Measurements from ENCODE around the gene ARHGAP35.

The ARHGAP35 gene

DNA sequence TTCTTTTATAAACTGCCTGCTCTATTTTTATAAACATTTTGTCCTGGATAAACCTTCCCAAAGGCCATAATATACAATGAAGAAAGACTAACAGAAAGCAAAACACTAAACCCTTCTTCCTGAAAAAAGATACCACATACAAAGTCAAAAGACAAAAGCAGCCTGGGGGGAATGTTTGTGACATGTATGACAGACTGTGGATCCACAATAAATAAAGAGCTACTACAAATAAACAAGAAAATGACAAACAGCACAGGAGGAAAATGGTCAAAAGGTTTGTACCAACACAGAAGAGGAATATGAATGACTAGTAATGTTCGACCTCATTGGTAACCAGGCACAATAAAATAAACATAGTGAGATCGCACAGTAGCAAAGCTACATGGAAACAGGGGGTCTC lies 29.9 kb upstream of the ARHGAP35 start:
- Histone ChIP-seq H3K9me3 (ENCODE audit: low read length) (no peaks in the 10 kb centered on the region), H3K4me1 (ENCODE audit: insufficient read depth, low read length) (no peaks in the 10 kb centered on the region), H3K36me3 (ENCODE audit: insufficient read depth, low read length) (no peaks in the 10 kb centered on the region)

GRCh38 chr19:46834121-46834520 lies 26.7 kb upstream of the ARHGAP35 start:
- Histone ChIP-seq H3K27me3 (ENCODE audit: insufficient read depth, low read length) (no peaks in the 10 kb centered on the region), H3K9me3 (ENCODE audit: low read length) (no peaks in the 10 kb centered on the region), H3K4me1 (ENCODE audit: insufficient read depth, low read length) (peaks cover 4% of the 10 kb centered on the region), H3K4me3 (ENCODE audit: low read length) (no peak overlapping the region), H2AFZ (ENCODE audit: low read depth, low read length) (no peak overlapping the region), H3K36me3 (ENCODE audit: insufficient read depth, low read length) (peaks cover 9% of the 10 kb centered on the region)

More for the DNA sequence above, 29.9 kb upstream of the ARHGAP35 start:
- no peak overlapping the region for H3K4me3 ChIP-seq (ENCODE audit: low read length)
- H2AFZ ChIP-seq (ENCODE audit: low read depth, low read length) = no peak overlapping the region
- H3K27me3 ChIP-seq (ENCODE audit: insufficient read depth, low read length) = no peaks in the 10 kb centered on the region

GRCh38 chr19:46834984-46835383 lies 25.8 kb upstream of the ARHGAP35 start:
- Histone ChIP-seq H3K9me3 (ENCODE audit: low read length) (no peaks in the 10 kb centered on the region), H3K36me3 (ENCODE audit: insufficient read depth, low read length) (peaks cover 17% of the 10 kb centered on the region), H3K27me3 (ENCODE audit: insufficient read depth, low read length) (no peaks in the 10 kb centered on the region), H3K4me3 (ENCODE audit: low read length) (no peak overlapping the region), H2AFZ (ENCODE audit: low read depth, low read length) (no peak overlapping the region), H3K4me1 (ENCODE audit: insufficient read depth, low read length) (peaks cover 4% of the 10 kb centered on the region)

DNA sequence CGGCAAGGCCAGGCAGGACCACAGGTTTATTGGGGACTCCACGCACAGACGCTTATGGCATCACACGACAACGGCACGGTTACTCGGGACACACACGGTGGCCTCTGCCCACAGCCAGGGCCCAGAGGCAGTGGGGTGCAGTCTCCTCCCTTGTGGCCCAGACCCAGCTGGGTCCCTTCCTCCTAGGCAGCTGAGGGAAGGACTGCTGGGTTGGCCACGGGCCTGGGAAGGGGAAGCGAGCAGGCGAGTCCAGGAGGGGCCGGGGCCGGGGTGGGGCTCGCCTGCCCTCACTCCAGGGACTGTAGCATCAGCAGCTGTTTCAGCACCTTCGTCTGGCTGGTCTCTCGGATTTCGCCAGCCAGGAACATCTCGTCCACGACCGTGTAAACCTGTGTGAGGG lies 22.6 kb upstream of the ARHGAP35 start:
- Histone ChIP-seq H3K9me3 (ENCODE audit: low read length) (no peaks in the 10 kb centered on the region), H3K4me1 (ENCODE audit: insufficient read depth, low read length) (peaks cover 4% of the 10 kb centered on the region), H3K27me3 (ENCODE audit: insufficient read depth, low read length) (no peaks in the 10 kb centered on the region), H2AFZ (ENCODE audit: low read depth, low read length) (no peak overlapping the region), H3K36me3 (ENCODE audit: insufficient read depth, low read length) (peaks cover 30% of the 10 kb centered on the region), H3K4me3 (ENCODE audit: low read length) (no peak overlapping the region)

DNA sequence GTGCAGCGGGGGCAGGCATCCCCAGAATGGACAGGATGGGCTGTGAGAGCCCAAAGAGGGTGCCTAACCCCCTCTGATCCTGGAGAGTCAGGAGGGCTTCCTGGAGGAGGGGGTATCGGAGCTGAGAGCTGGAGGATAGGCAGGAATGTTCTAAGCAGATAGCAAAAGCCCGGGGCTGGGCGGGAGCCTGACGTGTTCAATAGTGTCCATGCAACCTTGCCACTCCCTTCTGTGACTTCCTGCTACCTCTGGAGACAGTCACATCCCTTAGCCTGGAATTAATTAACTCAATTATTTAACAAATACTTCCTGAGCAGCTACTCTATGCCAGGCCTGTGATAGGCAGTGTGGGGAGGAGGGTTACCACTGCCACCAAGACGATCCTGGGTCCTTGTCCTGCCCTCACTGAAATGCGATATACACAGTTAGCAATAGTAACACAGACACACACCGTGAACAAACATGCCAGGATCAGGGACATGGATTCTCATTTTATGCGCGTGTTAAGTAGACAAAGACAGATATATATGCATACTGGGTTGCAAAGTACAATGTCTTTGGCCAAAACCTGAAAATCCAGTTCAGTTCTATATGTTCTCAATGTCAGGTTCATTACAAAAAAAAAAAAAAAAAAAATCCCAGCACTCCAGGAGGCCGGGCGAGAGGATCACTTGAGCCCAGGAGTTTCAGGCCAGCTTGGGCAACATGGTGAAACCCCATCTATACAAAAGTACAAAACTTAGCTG lies 20.9 kb upstream of the ARHGAP35 start:
- Histone ChIP-seq H3K4me3 (ENCODE audit: low read length) (no peak overlapping the region), H2AFZ (ENCODE audit: low read depth, low read length) (no peak overlapping the region), H3K27me3 (ENCODE audit: insufficient read depth, low read length) (no peaks in the 10 kb centered on the region), H3K9me3 (ENCODE audit: low read length) (no peaks in the 10 kb centered on the region), H3K4me1 (ENCODE audit: insufficient read depth, low read length) (peaks cover 4% of the 10 kb centered on the region), H3K36me3 (ENCODE audit: insufficient read depth, low read length) (peaks cover 44% of the 10 kb centered on the region)

- no peaks in the 10 kb centered on the region for H3K27me3 ChIP-seq (ENCODE audit: insufficient read depth, low read length)
- H3K4me1 ChIP-seq (ENCODE audit: insufficient read depth, low read length) = peaks cover 4% of the 10 kb centered on the region
- H3K9me3 ChIP-seq (ENCODE audit: low read length) = no peaks in the 10 kb centered on the region
- no peak overlapping the region for H3K4me3 ChIP-seq (ENCODE audit: low read length)
- H3K36me3 ChIP-seq (ENCODE audit: insufficient read depth, low read length) = peaks cover 44% of the 10 kb centered on the region
- no peak overlapping the region for H2AFZ ChIP-seq (ENCODE audit: low read depth, low read length)
Observed at GRCh38 chr19:46840498-46840942, 20.3 kb upstream of the ARHGAP35 start.

DNA sequence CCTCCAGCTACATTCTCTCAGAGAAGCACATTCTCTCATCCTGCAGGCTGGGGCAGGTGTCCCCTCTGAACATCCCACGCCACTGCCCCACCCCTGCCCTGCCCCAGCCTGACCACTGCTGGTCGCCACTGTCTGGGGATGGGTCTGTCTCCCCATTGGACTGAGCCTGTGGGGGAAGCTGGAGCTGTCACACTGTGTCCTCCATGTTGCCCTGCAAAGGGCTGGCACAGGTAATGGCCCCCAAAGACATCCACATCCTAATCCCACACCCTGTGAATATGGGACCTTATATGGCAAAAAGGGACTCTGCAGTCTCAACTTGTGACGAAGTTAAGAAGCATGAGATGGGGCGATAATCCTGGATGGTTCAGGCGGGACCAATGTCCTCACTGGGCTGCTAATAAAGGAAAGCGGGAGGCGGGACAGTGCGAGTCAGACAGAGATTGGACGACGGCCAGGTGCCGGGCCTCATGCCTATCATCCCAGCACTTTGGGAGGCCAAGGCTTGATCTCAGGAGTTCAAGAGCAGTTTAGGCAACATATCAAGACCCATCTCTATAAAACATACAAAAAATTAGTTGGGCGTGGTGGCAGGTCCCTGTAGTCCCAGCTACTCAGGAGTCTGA lies 19.2 kb upstream of the ARHGAP35 start:
- peaks cover 49% of the 10 kb centered on the region for H3K36me3 ChIP-seq (ENCODE audit: insufficient read depth, low read length)

GRCh38 chr19:46842791-46843190 lies 18.0 kb upstream of the ARHGAP35 start:
- Histone ChIP-seq H3K4me1 (ENCODE audit: insufficient read depth, low read length) (no peaks in the 10 kb centered on the region), H3K4me3 (ENCODE audit: low read length) (no peak overlapping the region), H3K36me3 (ENCODE audit: insufficient read depth, low read length) (peaks cover 51% of the 10 kb centered on the region), H2AFZ (ENCODE audit: low read depth, low read length) (no peak overlapping the region), H3K27me3 (ENCODE audit: insufficient read depth, low read length) (no peaks in the 10 kb centered on the region), H3K9me3 (ENCODE audit: low read length) (no peaks in the 10 kb centered on the region)

More for the DNA sequence above, 19.2 kb upstream of the ARHGAP35 start:
- Histone ChIP-seq H3K4me1 (ENCODE audit: insufficient read depth, low read length) (peaks cover 3% of the 10 kb centered on the region), H3K9me3 (ENCODE audit: low read length) (no peaks in the 10 kb centered on the region), H3K4me3 (ENCODE audit: low read length) (no peak overlapping the region), H2AFZ (ENCODE audit: low read depth, low read length) (no peak overlapping the region), H3K27me3 (ENCODE audit: insufficient read depth, low read length) (no peaks in the 10 kb centered on the region)

DNA sequence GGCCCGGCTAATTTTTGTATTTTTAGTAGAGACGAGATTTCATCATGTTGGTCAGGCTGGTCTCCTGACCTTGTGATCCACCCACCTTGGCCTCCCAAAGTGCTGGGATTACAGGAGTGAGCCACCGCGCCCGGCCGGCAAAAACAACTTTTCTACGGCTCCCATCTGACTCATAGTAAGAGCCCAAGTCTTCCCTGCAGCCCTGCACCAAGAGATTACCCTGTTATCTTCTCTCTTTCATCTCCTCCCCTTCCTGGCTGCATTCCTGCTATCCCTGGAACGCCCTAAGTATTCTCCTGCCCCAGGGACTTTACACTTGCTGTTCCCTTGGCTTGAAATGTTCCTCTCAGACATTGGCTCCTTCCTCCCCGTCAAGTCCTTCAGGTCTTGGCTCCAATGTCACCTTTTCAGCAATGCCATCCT lies 16.7 kb upstream of the ARHGAP35 start:
- no peak overlapping the region for H2AFZ ChIP-seq (ENCODE audit: low read depth, low read length)
- no peaks in the 10 kb centered on the region for H3K9me3 ChIP-seq (ENCODE audit: low read length)
- H3K36me3 ChIP-seq (ENCODE audit: insufficient read depth, low read length) = peaks cover 45% of the 10 kb centered on the region
- no peaks in the 10 kb centered on the region for H3K27me3 ChIP-seq (ENCODE audit: insufficient read depth, low read length)
- no peak overlapping the region for H3K4me3 ChIP-seq (ENCODE audit: low read length)
- peaks cover under 1% of the 10 kb centered on the region for H3K4me1 ChIP-seq (ENCODE audit: insufficient read depth, low read length)

DNA sequence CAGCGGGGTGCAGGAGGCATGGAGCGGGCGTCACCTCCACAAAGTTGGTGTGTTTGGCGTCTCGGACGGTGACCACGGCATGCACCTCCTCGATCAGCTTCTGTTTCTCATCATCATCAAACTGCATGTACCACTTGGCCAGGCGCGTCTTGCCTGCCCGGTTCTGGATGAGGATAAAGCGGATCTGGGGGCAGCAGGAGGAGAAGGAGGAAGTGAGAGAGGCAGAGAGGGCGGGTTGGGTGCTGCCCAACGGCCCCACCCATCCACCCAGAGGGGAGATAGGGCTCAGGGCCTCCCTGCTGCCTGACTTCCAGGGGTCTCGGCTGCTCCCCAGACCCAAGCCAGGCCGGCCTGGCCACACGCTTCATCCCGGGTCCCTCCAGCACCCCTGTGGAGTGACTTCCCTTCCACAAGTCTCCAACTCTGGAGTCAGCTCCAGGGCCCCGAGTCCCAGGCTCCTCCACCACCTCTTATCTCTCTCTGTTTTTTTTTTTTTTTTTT lies 14.8 kb upstream of the ARHGAP35 start:
- no peak overlapping the region for H3K4me3 ChIP-seq (ENCODE audit: low read length)
- peaks cover 35% of the 10 kb centered on the region for H3K36me3 ChIP-seq (ENCODE audit: insufficient read depth, low read length)
- no peaks in the 10 kb centered on the region for H3K27me3 ChIP-seq (ENCODE audit: insufficient read depth, low read length)
- no peaks in the 10 kb centered on the region for H3K9me3 ChIP-seq (ENCODE audit: low read length)
- no peak overlapping the region for H2AFZ ChIP-seq (ENCODE audit: low read depth, low read length)
- peaks cover 9% of the 10 kb centered on the region for H3K4me1 ChIP-seq (ENCODE audit: insufficient read depth, low read length)

DNA sequence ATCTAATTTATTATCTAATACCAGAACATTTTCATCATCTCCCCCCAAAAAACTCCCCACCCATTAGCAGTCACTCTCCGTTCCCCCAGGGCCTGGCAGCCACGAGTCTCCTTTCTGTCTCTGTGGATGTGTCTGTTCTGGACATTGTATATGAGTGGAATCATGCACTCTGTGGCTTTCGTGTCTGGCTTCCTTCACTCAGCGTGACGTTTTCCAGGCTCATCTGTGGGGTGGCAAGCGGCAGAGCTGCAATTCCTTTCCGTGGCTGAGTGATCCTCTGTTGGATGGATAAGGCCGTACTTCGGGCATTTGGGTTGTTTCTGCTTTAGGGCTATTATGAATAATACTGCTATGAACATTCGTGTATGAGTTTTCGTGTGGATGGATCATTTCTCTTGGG lies 13.3 kb upstream of the ARHGAP35 start:
- no peak overlapping the region for H3K4me3 ChIP-seq (ENCODE audit: low read length)
- no peaks in the 10 kb centered on the region for H3K27me3 ChIP-seq (ENCODE audit: insufficient read depth, low read length)
- H3K36me3 ChIP-seq (ENCODE audit: insufficient read depth, low read length) = peaks cover 30% of the 10 kb centered on the region
- H3K4me1 ChIP-seq (ENCODE audit: insufficient read depth, low read length) = peaks cover 9% of the 10 kb centered on the region
- H3K9me3 ChIP-seq (ENCODE audit: low read length) = no peaks in the 10 kb centered on the region
- H2AFZ ChIP-seq (ENCODE audit: low read depth, low read length) = no peak overlapping the region

DNA sequence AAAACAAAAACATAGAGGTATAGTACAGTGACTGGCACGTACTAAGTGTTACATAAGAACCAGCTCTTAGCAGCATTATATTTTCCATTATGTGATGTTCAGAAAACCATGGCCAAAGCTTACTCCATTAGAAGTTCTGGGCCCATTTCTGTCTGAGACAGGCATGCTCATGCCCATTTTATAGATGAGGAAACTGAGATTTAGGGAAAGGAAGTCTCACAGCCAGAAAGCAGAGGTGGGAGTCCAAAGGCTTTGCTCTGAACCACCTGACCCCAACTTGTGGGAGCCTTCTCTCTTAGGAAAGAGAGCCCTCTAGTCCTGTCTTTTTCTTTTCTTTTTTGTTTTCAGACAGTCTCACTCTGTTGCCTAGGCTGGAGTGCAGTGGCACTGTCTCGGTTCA lies 12.4 kb upstream of the ARHGAP35 start:
- peaks cover 22% of the 10 kb centered on the region for H3K36me3 ChIP-seq (ENCODE audit: insufficient read depth, low read length)
- no peaks in the 10 kb centered on the region for H3K27me3 ChIP-seq (ENCODE audit: insufficient read depth, low read length)
- H2AFZ ChIP-seq (ENCODE audit: low read depth, low read length) = no peak overlapping the region
- no peak overlapping the region for H3K4me3 ChIP-seq (ENCODE audit: low read length)
- H3K9me3 ChIP-seq (ENCODE audit: low read length) = no peaks in the 10 kb centered on the region
- peaks cover 9% of the 10 kb centered on the region for H3K4me1 ChIP-seq (ENCODE audit: insufficient read depth, low read length)

- no peaks in the 10 kb centered on the region for H3K27me3 ChIP-seq (ENCODE audit: insufficient read depth, low read length)
- peaks cover 9% of the 10 kb centered on the region for H3K4me1 ChIP-seq (ENCODE audit: insufficient read depth, low read length)
- H3K9me3 ChIP-seq (ENCODE audit: low read length) = no peaks in the 10 kb centered on the region
- H3K36me3 ChIP-seq (ENCODE audit: insufficient read depth, low read length) = peaks cover 13% of the 10 kb centered on the region
- H3K4me3 ChIP-seq (ENCODE audit: low read length) = peak overlapping the region; percentile 80
- H2AFZ ChIP-seq (ENCODE audit: low read depth, low read length) = peak overlapping the region; percentile 45
Observed at GRCh38 chr19:46849610-46850009, 11.2 kb upstream of the ARHGAP35 start.

Measured in neuron (in vitro differentiated cells).